ENCODE measurements around the gene CPN2. TPM values are rescaled to one million over a fixed set of nuclear protein-coding genes. Genes with fewer than 3 reads are reported as not detected.

The CPN2 gene
- total and polyA plus RNA-seq, 7 donors = 0.03 to 0.13 TPM; not detected in 5

GRCh38 chr3:194339840-194340239 is 11.3 kb downstream of the CPN2 start:
- Histone ChIP-seq H3K4me1 (no peaks in the 10 kb centered on the region), H3K27ac (no peak overlapping the region), H3K9me3 (no peaks in the 10 kb centered on the region), H3K36me3 (ENCODE audit: insufficient read depth in 1 of 2, low read depth in 1 of 2) (no peaks in the 10 kb centered on the region), H3K27me3 (ENCODE audit: insufficient read depth in 3 of 3, low read length in 2 of 3) (no peaks in the 10 kb centered on the region), H3K4me3 (no peak overlapping the region)
- ATAC-seq (no peak), DNase-seq (no peak)
- 63 to 77% (median 64%) methylated on average over 5 of the region's 5 CpGs for WGBS, 3 donors
- intact Hi-C loops (cut with DNase I) = loop anchor here (2.0 to 10.0 kb wide), 3 partner anchors 63 to 675 kb away; no protein-coding TSS in a partner anchor
- TF ChIP-seq, protein P1, sequence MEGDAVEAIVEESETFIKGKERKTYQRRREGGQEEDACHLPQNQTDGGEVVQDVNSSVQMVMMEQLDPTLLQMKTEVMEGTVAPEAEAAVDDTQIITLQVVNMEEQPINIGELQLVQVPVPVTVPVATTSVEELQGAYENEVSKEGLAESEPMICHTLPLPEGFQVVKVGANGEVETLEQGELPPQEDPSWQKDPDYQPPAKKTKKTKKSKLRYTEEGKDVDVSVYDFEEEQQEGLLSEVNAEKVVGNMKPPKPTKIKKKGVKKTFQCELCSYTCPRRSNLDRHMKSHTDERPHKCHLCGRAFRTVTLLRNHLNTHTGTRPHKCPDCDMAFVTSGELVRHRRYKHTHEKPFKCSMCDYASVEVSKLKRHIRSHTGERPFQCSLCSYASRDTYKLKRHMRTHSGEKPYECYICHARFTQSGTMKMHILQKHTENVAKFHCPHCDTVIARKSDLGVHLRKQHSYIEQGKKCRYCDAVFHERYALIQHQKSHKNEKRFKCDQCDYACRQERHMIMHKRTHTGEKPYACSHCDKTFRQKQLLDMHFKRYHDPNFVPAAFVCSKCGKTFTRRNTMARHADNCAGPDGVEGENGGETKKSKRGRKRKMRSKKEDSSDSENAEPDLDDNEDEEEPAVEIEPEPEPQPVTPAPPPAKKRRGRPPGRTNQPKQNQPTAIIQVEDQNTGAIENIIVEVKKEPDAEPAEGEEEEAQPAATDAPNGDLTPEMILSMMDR (IDR thresholded peaks at IDR 0.05) = no peak

GRCh38 chr3:194339356-194339755 is 11.8 kb downstream of the CPN2 start:
- ATAC-seq = no peak
- Histone ChIP-seq H3K27ac (no peak overlapping the region), H3K27me3 (ENCODE audit: insufficient read depth in 3 of 3, low read length in 2 of 3) (no peaks in the 10 kb centered on the region)

GRCh38 chr3:194337965-194338753 is 13.0 kb downstream of the CPN2 start:
- WGBS, 3 donors = 79 to 82% (median 80%) methylated on average over 13 of the region's 13 CpGs

More at GRCh38 chr3:194339356-194339755, 11.8 kb downstream of the CPN2 start:
- intact Hi-C loops (cut with DNase I) = loop anchor here in 1 of 2 donors (2.0 to 10.0 kb wide), 2 partner anchors 63 to 255 kb away; no protein-coding TSS in a partner anchor
- no peaks in the 10 kb centered on the region for H3K36me3 ChIP-seq (ENCODE audit: insufficient read depth in 1 of 2, low read depth in 1 of 2)
- H3K9me3 ChIP-seq = no peaks in the 10 kb centered on the region
- H3K4me1 ChIP-seq = no peaks in the 10 kb centered on the region
- TF ChIP-seq, protein P1 (IDR thresholded peaks at IDR 0.05) = no peak
- 81 to 88% (median 84%) methylated on average over 9 of the region's 9 CpGs for WGBS, 3 donors
- H3K4me3 ChIP-seq = no peak overlapping the region
- no peak for DNase-seq

GRCh38 chr3:194336601-194337355 is 14.3 kb downstream of the CPN2 start:
- intact Hi-C loops (cut with DNase I) = loop anchor here in 1 of 2 donors (10.0 kb wide), 1 partner anchor 258 kb away; no protein-coding TSS in a partner anchor
- Histone ChIP-seq H3K27me3 (ENCODE audit: insufficient read depth in 3 of 3, low read length in 2 of 3) (no peaks in the 10 kb centered on the region), H3K9me3 (no peaks in the 10 kb centered on the region), H3K27ac (no peak overlapping the region), H3K4me3 (no peak overlapping the region), H3K36me3 (ENCODE audit: insufficient read depth in 1 of 2, low read depth in 1 of 2) (no peaks in the 10 kb centered on the region), H3K4me1 (no peaks in the 10 kb centered on the region)
- 79 to 85% (median 82%) methylated on average over 17 of the region's 17 CpGs for WGBS, 3 donors
- DNase-seq = no peak
- no peak for ATAC-seq
- TF ChIP-seq, protein P1 (IDR thresholded peaks at IDR 0.05) = no peak

More at GRCh38 chr3:194337965-194338753, 13.0 kb downstream of the CPN2 start:
- ATAC-seq = no peak
- Histone ChIP-seq H3K27me3 (ENCODE audit: insufficient read depth in 3 of 3, low read length in 2 of 3) (no peaks in the 10 kb centered on the region), H3K27ac (no peak overlapping the region), H3K9me3 (no peaks in the 10 kb centered on the region), H3K4me3 (no peak overlapping the region), H3K4me1 (no peaks in the 10 kb centered on the region), H3K36me3 (ENCODE audit: insufficient read depth in 1 of 2, low read depth in 1 of 2) (no peaks in the 10 kb centered on the region)
- intact Hi-C loops (cut with DNase I) = loop anchor here in 1 of 2 donors (2.0 to 10.0 kb wide), 2 partner anchors 65 to 257 kb away; no protein-coding TSS in a partner anchor
- TF ChIP-seq, protein P1 (IDR thresholded peaks at IDR 0.05) = no peak
- DNase-seq = no peak

Data from psoas muscle (tissue), 8 donors.